PC-9 (cell line): ENCODE results near the gene TRDN.

Source experiments
- EZH2 ChIP-seq: fragments of 200-600 bp; sonication (generic); IDR thresholded peaks from 2 replicates; pipeline ENCODE4 v1.8.0; 2017; ENCODE audit warnings: antibody characterized with exemption, low read depth
- TF ChIP-seq, protein P1 (sequence below): fragments of 200-600 bp; sonication (generic); conservative IDR thresholded peaks from 2 replicates; pipeline ENCODE4 v1.6.1; 2017; ENCODE audit warnings: mixed run types, antibody characterized with exemption, mild to moderate bottlenecking, moderate library complexity

DNA sequence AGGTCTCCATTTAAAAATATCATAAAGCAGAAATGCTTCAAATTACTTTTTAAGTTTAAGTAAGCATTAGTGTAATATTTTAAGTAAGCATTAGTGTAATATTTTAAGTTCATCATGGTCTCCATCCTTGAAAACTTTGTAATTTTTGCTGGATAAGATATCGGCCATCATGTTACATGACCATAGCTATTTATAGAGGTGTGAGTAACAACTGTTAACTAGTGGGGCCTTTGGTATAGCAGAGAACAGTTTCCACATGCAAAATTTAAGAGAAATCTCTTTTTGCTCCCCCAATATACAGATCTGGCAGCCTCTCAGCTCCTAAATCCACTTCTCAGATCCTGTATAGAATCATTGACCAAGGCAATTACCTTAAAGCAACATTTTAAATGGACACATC is 468 bp downstream of the TRDN start:
- TF ChIP-seq, protein P1, sequence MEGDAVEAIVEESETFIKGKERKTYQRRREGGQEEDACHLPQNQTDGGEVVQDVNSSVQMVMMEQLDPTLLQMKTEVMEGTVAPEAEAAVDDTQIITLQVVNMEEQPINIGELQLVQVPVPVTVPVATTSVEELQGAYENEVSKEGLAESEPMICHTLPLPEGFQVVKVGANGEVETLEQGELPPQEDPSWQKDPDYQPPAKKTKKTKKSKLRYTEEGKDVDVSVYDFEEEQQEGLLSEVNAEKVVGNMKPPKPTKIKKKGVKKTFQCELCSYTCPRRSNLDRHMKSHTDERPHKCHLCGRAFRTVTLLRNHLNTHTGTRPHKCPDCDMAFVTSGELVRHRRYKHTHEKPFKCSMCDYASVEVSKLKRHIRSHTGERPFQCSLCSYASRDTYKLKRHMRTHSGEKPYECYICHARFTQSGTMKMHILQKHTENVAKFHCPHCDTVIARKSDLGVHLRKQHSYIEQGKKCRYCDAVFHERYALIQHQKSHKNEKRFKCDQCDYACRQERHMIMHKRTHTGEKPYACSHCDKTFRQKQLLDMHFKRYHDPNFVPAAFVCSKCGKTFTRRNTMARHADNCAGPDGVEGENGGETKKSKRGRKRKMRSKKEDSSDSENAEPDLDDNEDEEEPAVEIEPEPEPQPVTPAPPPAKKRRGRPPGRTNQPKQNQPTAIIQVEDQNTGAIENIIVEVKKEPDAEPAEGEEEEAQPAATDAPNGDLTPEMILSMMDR = no peak
- TF ChIP-seq EZH2 = no peak
